Measurements from ENCODE around the gene TMEM198.

The TMEM198 gene

GRCh38 chr2:219576505-219577388 lies 32.9 kb downstream of the TMEM198 start:
- DNase-seq (ENCODE audit: low read depth in 3 of 3): no peak

DNA sequence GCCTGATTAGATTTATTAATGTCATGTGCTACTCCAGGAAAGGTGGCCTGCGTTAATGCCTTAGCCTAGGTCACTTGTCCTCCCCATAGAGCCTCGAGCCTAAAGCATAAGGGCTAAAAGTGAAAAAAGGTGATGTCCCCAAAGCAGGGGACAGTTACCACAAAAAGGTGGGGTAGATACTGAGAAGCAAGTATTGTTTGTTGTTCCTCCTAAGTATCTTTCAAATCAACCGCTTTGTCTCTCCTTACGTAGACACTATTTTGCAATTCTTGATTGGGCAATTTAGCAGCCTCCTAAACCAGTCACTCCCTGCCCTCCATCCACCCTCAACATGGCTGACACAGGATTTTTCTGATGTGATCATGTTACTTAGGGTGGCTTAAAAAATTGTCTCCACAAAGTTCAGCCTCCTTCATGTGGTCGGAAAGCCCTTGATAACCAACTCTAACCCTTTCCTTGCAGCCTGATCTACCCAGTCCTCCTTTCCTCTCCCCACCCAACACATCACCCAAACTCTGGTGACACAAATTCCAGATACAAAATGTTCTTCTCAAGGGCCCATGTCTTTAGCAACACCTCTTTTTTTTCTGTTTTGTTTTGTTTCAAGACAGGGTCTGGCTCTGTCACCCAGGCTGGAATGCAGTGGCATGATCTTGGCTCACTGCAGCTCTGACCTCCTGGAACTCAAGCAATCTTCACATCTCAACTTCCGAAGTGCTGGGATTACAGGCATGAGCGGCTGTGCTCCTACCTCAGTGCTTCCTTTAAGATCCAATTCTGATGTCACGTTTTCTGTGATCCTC lies 35.2 kb downstream of the TMEM198 start:
- DNase-seq (ENCODE audit: low read depth in 3 of 3): no peak

DNA sequence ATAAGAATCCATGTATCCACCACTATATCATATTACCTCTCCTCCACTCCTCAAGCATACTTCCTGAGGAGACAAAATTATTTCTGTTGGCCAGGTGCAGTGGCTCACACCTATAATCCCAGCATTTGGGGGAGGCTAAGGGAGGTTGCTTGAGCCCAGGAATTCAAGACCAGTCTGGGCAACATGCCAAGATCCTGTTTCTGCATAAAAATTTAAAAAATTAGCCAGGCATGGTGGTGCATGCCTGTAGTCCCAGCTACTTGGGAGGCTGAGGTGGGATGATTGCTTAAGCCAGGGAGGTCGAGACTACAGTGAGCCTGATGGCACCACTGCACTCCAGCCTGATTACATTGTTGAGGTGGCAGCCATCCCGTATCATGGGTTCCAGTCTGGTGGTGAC lies 37.5 kb downstream of the TMEM198 start:
- no peak for DNase-seq (ENCODE audit: low read depth in 3 of 3)

GRCh38 chr2:219591091-219591490 lies 47.3 kb downstream of the TMEM198 start:
- DNase-seq (ENCODE audit: low read depth in 3 of 3): no peak

DNA sequence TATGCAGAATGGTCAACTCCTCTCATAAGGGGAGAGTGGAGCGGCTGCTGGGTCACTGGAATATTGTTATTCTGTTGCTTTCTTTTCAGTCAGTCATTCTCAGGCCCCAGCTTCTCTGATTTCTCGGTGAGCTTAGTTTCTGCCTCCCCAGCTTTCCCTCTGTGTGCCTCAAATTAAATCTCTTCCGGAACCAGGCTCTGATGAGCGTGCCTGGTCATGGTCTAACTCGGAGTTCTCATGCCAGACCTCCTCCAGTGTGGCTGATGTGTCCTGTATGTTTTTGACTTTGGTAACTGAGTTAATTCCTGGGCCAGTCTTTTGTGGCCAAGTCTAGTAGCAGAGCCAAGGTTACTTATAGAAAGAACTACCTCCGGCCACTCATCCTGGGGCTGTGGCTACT lies 48.9 kb downstream of the TMEM198 start:
- DNase-seq (ENCODE audit: low read depth in 3 of 3): no peak

GRCh38 chr2:219593154-219593553 lies 49.3 kb downstream of the TMEM198 start:
- DNase-seq (ENCODE audit: low read depth in 3 of 3): no peak

GRCh38 chr2:219595256-219595655 lies 51.4 kb downstream of the TMEM198 start:
- no peak for DNase-seq (ENCODE audit: low read depth in 3 of 3)

GRCh38 chr2:219596954-219597551 lies 53.2 kb downstream of the TMEM198 start:
- DNase-seq (ENCODE audit: low read depth in 3 of 3): no peak

- peak; percentile 80 to 90 (median 90) for DNase-seq (ENCODE audit: low read depth in 3 of 3)
Observed at GRCh38 chr2:219597552-219598307, 53.9 kb downstream of the TMEM198 start, which contains the start of gene STK11IP. Gene STK11IP, plus strand, starts transcription at chr2:219597857. Its CDS starts 263 bp downstream, at chr2:219598120.

GRCh38 chr2:219598308-219599078 lies 54.7 kb downstream of the TMEM198 start:
- no peak for DNase-seq (ENCODE audit: low read depth in 3 of 3)

Data from stimulated activated CD4-positive, alpha-beta T cell treated with anti-CD3 and anti-CD28 coated beads, TNF-alpha, amount 100 ng/mL, for 24 hours (primary cell).